ENCODE measurements around the gene CGNL1.

Gene CGNL1

GRCh38 chr15:57353317-57353804 is 22.9 kb upstream of the CGNL1 start:
- DNase-seq (ENCODE audit: low read depth in 2 of 2): no peak

- DNase-seq (ENCODE audit: low read depth in 2 of 2): no peak
Measured at GRCh38 chr15:57354436-57355123, 21.7 kb upstream of the CGNL1 start.

GRCh38 chr15:57355259-57355658 is 21.0 kb upstream of the CGNL1 start:
- DNase-seq (ENCODE audit: low read depth in 2 of 2): no peak

GRCh38 chr15:57356178-57356577 is 20.1 kb upstream of the CGNL1 start:
- no peak for DNase-seq (ENCODE audit: low read depth in 2 of 2)

- DNase-seq (ENCODE audit: low read depth in 2 of 2): no peak
Measured at GRCh38 chr15:57356636-57357035, 19.7 kb upstream of the CGNL1 start.

- no peak for DNase-seq (ENCODE audit: low read depth in 2 of 2)
Measured at GRCh38 chr15:57357799-57358198, 18.5 kb upstream of the CGNL1 start.

GRCh38 chr15:57358571-57358970 is 17.7 kb upstream of the CGNL1 start:
- no peak for DNase-seq (ENCODE audit: low read depth in 2 of 2)

- DNase-seq (ENCODE audit: low read depth in 2 of 2): no peak
Measured at GRCh38 chr15:57363661-57364060, 12.6 kb upstream of the CGNL1 start.

- DNase-seq (ENCODE audit: low read depth in 2 of 2): no peak
Measured at GRCh38 chr15:57364282-57365007, 11.9 kb upstream of the CGNL1 start.

GRCh38 chr15:57367556-57367955 is 8.7 kb upstream of the CGNL1 start:
- no peak for DNase-seq (ENCODE audit: low read depth in 2 of 2)

GRCh38 chr15:57370929-57371328 is 5.4 kb upstream of the CGNL1 start:
- DNase-seq (ENCODE audit: low read depth in 2 of 2): no peak

GRCh38 chr15:57373251-57373881 is 2.9 kb upstream of the CGNL1 start:
- no peak for DNase-seq (ENCODE audit: low read depth in 2 of 2)

GRCh38 chr15:57373882-57374276 is 2.4 kb upstream of the CGNL1 start:
- DNase-seq (ENCODE audit: low read depth in 2 of 2): no peak

GRCh38 chr15:57376696-57377477 is 582 bp downstream of the CGNL1 start:
- no peak for DNase-seq (ENCODE audit: low read depth in 2 of 2)

- no peak for DNase-seq (ENCODE audit: low read depth in 2 of 2)
Measured at GRCh38 chr15:57377478-57377847, 1.2 kb downstream of the CGNL1 start.

GRCh38 chr15:57379487-57379886 is 3.2 kb downstream of the CGNL1 start:
- no peak for DNase-seq (ENCODE audit: low read depth in 2 of 2)

GRCh38 chr15:57380854-57381253 is 4.5 kb downstream of the CGNL1 start:
- no peak for DNase-seq (ENCODE audit: low read depth in 2 of 2)

GRCh38 chr15:57382215-57382614 is 5.9 kb downstream of the CGNL1 start:
- no peak for DNase-seq (ENCODE audit: low read depth in 2 of 2)

GRCh38 chr15:57382969-57383368 is 6.7 kb downstream of the CGNL1 start:
- DNase-seq (ENCODE audit: low read depth in 2 of 2): no peak

GRCh38 chr15:57384024-57384423 is 7.7 kb downstream of the CGNL1 start:
- DNase-seq (ENCODE audit: low read depth in 2 of 2): no peak

GRCh38 chr15:57384816-57385215 is 8.5 kb downstream of the CGNL1 start:
- DNase-seq (ENCODE audit: low read depth in 2 of 2): no peak

- DNase-seq (ENCODE audit: low read depth in 2 of 2): no peak
Measured at GRCh38 chr15:57385923-57386390, 9.7 kb downstream of the CGNL1 start.

All from activated CD4-positive, alpha-beta T cell treated with anti-CD3 and anti-CD28 coated beads for 24 hours (primary cell).